Esophagus muscularis mucosa (tissue), 4 donors: ENCODE results near the gene LSS.

Experiments used
- CTCF ChIP-seq, 3 experiments: fragments of 200-600 bp in 2 of 3; fragments of 450-650 bp in 1 of 3; sonication (generic) in 2 of 3; IDR thresholded peaks; one replicate each; pipeline ENCODE4 v1.5.1; 2017 to 2019; ENCODE audit warnings: antibody characterized with exemption in 3 of 3, mild to moderate bottlenecking in 2 of 3, moderate library complexity in 1 of 3
- EP300 ChIP-seq: sonication (generic); formaldehyde crosslinking; IDR thresholded peaks from one replicate; pipeline ENCODE4 v1.6.1; 2017; ENCODE audit warnings: antibody characterized with exemption
- POLR2A ChIP-seq: fragments of 450-650 bp; IDR thresholded peaks from one replicate; pipeline ENCODE4 v1.6.1; 2017; ENCODE audit warnings: antibody characterized with exemption, moderate library complexity, mild to moderate bottlenecking, low read depth
- POLR2AphosphoS5 ChIP-seq, 2 donors: sonication (generic); formaldehyde crosslinking; IDR thresholded peaks; one replicate each; pipeline ENCODE4 v1.6.1; 2017; ENCODE audit warnings: antibody characterized with exemption in 2 of 2

- TF ChIP-seq POLR2A (no peak), CTCF (IDR thresholded peaks at IDR 0.05) (no peak), POLR2AphosphoS5 (IDR thresholded peaks at IDR 0.05) (no peak), EP300 (no peak)
Measured at GRCh38 chr21:46205766-46206162, 22.8 kb downstream of the LSS start.
